Inferior parietal cortex (tissue), 1 donor: ENCODE measurements around the gene STK16.

Experiments
- DNase-seq: peaks from one replicate; pipeline ENCODE4 v3.0.0-alpha.2; 2016; ENCODE audit errors: extremely low spot score

Gene STK16

DNA sequence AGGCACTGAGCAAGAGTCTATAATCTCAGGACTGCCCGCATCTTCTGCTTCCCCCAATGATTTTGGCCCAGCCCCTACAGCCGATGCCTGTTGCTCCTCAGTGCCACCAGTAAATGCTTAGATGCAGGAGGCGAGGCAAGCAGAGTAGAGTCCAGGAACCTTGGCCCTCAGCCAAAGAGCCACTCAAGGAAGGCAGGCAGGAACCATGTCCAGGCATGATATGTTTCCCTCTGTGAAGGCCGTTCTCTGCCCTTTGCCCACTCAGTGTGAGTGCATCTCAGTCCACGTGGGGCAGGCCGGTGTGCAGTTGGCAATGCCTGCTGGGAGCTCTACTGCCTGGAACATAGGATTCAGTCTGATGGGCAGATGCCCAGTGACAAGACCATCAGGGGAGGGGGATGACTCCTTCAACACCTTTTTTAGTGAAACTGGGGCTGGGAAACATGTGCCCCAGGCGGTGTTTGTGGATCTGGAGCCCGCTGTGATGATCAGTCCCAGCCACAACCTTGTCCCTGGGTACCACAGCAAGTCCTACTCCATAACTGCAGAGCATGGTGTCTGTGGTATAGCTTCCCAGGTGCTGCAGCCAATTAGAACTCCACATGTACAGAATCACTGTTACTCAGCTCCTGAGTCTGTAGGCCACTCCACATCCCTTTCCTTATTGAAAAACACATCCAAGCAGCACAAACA lies 24.2 kb downstream of the STK16 start:
- DNase-seq: no peak

DNA sequence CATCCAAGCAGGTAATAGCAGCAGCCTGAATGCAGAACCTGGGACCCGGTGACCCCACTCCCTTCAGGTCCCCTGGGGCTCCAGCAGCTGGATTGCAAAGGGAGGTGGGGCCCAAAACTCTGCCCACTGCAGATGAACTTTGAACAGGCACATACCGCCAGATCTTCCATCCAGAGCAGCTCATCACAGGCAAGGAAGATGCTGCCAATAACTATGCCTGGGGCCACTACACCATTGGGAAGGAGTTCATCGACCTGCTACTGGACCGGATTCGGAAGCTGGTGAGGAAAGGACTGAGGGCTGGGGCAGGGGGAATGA lies 24.7 kb downstream of the STK16 start:
- DNase-seq: no peak

GRCh38 chr2:219271021-219271420 lies 25.7 kb downstream of the STK16 start:
- no peak for DNase-seq

- DNase-seq: no peak
Measured at GRCh38 chr2:219272356-219272755, 27.1 kb downstream of the STK16 start.

DNA sequence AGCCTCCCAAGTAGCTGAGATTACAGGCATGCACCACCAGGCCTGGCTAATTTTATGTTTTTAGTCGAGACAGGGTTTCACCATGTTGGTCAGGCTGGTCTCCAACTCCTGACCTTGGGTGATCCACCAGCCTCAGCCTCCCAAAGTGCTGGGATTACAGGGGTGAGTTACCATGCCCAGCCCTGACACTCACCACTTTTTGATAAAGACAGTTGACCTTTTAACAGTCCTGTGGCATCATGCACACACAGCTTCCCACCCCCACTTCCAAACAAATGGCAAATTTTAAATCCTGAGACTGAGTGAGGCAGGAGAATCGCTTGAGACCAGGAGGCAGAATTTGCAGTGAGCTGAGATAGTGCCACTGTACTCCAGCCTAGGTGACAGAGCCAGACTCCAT lies 27.7 kb downstream of the STK16 start:
- no peak for DNase-seq

DNA sequence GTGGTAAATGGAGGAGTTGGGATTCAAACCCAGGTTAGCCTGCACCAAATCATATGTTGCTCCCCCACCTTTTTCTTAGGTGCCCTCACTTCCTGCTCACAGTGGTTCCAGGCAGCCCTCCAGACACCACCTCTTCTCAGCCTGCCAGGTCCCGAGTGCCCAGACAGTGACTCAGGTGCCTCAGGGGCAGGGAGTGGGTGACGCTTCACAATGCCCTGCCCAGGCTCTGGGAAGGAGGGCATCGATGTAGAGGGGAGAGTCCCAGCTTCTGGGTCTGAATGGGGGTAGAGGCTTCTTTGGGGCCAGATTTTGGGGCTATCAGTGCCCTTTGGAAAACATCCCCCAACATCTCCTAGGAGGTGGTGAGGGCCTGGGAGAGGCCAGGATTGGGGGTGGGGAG lies 28.7 kb downstream of the STK16 start:
- DNase-seq: no peak

- no peak for DNase-seq
Measured at GRCh38 chr2:219274361-219274921, 29.2 kb downstream of the STK16 start.

- DNase-seq: peak; percentile 90
Measured at GRCh38 chr2:219277703-219278654, 32.7 kb downstream of the STK16 start.

DNA sequence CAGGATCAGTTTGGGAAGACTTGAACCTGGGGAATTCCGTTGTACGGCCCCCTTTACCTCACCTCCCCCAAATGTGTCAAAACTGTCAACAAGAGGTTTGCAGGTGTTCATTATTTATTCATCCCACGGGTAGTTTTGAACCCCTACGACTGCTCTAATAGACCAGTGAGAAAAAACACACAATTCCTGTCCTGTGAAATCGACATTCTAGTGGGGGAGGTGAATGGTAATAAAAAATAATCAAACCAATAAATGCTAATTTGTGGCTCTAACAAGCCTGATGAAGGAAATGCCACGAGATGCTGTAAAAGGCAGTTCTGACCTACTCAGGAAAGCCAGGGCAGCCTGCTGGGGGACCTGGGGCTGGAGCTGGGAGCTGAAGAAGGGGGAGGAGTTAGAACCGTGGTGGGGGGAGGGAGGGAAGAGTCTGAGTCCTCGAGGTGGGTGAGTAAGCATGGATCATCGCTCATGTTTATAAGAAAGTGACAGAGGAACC lies 33.4 kb downstream of the STK16 start:
- DNase-seq: no peak

DNA sequence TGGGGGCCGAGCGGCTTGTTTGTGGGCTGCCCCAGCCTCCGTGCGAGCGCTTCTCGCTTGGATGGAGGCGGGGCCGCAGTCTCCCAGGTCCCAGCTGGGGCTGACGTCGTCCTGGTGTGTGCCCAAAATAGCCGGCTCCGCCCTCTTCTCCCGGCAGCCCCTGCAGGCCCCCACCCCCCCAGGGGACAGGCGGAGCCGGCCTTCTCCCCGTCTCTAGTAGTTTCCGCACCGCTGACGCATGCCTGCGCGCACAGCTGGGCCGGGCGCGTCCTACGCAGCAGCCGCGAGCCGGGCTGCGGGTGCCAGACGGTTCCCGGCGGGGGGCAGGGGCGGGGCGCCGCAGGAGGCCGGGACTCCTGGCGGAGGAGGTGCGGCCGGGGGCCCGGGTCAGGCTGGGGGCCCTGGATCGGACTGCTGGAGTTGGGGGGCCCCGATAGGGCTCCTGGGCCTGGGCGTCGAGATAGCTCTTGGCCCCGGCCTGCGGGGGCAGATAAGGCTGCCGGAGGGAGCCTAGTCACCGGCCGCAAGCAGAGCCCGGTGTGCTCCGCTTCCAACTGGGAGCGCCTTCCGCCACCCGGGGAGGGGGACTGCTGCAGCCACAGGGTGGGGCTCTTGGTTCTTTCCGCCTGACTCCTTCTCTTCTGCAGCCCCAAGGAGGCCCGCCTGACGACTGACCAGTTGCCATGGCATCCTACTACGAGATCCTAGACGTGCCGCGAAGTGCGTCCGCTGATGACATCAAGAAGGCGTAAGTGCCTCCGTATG lies 34.1 kb downstream of the STK16 start, which contains the start of gene DNAJB2:
DNAJB2 (plus strand) TSS at position 216 of the 765 bp plus-strand sequence; CDS start at position 684, 468 bp downstream.
- peak; percentile 97 for DNase-seq

DNA sequence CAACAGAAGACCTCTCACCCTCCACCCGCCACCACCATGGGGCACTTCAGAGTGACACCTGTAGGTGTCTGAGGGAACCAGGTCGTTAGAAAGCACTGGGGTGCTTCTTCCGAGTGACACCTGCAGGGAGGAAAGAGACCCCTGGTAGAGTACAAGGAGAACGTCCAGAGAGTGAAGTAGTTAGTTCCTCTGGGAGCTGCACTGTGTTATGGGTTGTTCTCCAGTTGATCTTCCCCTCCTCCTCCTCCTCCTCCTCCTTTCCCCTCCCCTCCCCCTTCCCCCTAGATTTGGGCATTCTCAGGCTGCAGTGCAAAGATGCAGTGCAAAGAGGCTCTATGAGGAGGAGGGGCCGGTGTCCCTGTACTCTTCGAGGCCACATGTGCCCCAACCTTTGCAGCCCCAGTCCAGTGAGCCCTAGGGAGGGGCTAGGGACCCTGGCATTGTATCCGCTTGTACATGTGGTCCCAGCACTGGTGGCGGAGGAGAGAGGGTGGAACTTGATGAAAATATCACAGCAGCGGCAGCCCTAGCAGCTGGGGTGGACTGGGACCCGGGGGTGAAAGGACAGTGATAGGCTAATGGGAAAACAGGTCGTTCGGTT lies 34.7 kb downstream of the STK16 start:
- no peak for DNase-seq

GRCh38 chr2:219280651-219281050 lies 35.4 kb downstream of the STK16 start:
- DNase-seq: no peak

- DNase-seq: no peak
Measured at GRCh38 chr2:219281588-219281987, 36.3 kb downstream of the STK16 start.

GRCh38 chr2:219282375-219282774 lies 37.1 kb downstream of the STK16 start:
- DNase-seq: peak; percentile 65

- peak; percentile 43 for DNase-seq
Measured at GRCh38 chr2:219282943-219283581, 37.8 kb downstream of the STK16 start.

GRCh38 chr2:219284501-219285372 lies 39.5 kb downstream of the STK16 start:
- no peak for DNase-seq

- no peak for DNase-seq
Measured at GRCh38 chr2:219285373-219285735, 40.1 kb downstream of the STK16 start.

- peak; percentile 68 for DNase-seq
Measured at GRCh38 chr2:219285894-219286425, 40.7 kb downstream of the STK16 start.

GRCh38 chr2:219286436-219287115 lies 41.3 kb downstream of the STK16 start:
- peak; percentile 24 for DNase-seq
